ENCODE measurements around the gene PNPLA7.

DNA sequence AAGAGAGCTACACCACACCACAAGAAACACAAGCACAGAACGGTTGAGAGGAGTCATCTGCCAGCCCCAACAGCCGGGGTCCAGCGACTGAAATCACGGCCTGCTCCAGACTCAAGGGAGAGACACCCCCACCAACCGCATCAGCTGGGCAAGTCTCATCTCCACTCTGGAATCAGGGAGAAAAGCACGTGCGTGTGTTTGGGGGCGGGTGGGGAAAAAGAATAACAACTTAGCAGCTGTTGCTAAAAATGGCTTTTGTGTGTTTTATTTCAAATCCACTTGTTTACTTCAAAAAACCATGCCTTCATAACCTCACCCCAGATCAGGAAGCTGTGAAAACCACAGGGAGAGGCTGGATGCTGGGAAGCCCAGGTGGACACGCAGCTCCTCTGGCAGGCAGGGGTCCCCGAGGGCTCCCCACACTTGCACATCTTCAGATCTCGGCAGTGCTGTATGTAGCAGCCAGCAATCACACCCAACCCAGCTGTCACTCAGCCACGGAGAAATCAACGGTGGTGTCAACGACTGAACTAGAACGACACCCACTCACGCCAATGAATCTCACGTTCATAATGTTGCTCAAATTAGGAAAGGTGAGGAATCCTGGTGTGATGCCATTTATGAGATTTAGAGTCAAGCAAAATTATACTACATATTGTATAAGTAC is 19.0 kb downstream of the PNPLA7 start:
- TF ChIP-seq POLR2A (IDR thresholded peaks at IDR 0.05): no peak
- TF ChIP-seq, protein P1, sequence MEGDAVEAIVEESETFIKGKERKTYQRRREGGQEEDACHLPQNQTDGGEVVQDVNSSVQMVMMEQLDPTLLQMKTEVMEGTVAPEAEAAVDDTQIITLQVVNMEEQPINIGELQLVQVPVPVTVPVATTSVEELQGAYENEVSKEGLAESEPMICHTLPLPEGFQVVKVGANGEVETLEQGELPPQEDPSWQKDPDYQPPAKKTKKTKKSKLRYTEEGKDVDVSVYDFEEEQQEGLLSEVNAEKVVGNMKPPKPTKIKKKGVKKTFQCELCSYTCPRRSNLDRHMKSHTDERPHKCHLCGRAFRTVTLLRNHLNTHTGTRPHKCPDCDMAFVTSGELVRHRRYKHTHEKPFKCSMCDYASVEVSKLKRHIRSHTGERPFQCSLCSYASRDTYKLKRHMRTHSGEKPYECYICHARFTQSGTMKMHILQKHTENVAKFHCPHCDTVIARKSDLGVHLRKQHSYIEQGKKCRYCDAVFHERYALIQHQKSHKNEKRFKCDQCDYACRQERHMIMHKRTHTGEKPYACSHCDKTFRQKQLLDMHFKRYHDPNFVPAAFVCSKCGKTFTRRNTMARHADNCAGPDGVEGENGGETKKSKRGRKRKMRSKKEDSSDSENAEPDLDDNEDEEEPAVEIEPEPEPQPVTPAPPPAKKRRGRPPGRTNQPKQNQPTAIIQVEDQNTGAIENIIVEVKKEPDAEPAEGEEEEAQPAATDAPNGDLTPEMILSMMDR (IDR thresholded peaks at IDR 0.05): no peak
